Adrenal gland (tissue), 5 donors: ENCODE data around the gene NFKBIE.

Source experiments
- CTCF ChIP-seq, 6 experiments: fragments of 450-650 bp in 4 of 6; fragments of 200-600 bp in 2 of 6; sonication (generic) in 1 of 6; IDR thresholded peaks; 1 replicate in 5 of 6; 2 replicates in 1 of 6; pipeline versions ENCODE4 v1.5.1 to v1.8.0; 2016 to 2021; ENCODE audit warnings: antibody characterized with exemption in 6 of 6, mild to moderate bottlenecking in 2 of 6, moderate library complexity in 1 of 6
- POLR2A ChIP-seq, 2 donors: fragments of 450-650 bp; IDR thresholded peaks; one replicate each; pipeline ENCODE4 v1.6.1; 2017; ENCODE audit warnings: antibody characterized with exemption in 2 of 2, mild to moderate bottlenecking in 2 of 2, moderate library complexity in 1 of 2
- donor health status: DM: no; HTN: no; CAD: no.

DNA sequence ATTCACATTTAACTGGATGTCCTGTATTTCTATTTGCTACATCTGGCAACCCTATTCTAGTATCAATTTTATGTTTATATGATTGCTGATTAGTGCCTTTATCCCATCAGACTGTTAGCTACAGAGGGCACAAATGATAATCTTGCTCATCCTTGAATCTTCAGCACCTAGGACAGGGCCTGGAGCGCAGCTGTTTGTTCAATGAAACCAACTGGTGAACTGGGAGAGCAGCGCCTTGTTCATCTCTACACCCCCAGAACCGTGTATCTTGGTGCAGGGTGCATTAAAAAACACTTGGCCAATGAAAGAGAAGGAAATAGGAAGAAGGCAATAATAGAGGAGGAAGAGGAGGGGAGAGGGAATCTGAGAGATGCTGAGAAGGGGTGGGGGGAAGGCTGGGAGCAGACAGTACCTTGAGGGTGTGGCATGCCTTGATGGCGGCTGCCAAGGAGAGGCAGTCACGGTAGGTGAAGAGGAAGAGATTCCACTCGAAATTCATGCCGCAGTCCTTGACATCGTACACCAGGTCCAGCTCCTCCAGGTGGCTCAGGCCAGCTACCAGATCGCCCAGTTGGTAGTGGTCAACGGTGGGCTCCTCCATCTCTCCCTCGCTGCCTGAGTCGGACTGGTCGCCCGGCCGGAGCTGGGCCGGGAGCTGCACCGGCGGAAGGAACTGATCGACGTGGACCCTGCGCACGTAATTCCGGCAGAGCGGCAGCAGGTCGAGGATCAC, 20.4 kb upstream of the NFKBIE start:
- TF ChIP-seq CTCF (IDR thresholded peaks at IDR 0.05) (no peak), POLR2A (IDR thresholded peaks at IDR 0.05) (no peak)
